8988T (cell line): Measurements from ENCODE around the gene OTOP1.
"Not testable (repeated sequence)": the region's sequence is repeated elsewhere in the genome, so short reads cannot be mapped to it uniquely, and the experiment has no call there.

Experiments
- DNase-seq: peaks from one replicate; pipeline ENCODE4 v3.0.0; 2011

OTOP1 gene

GRCh38 chr4:4226606-4227438, at the start of gene OTOP1:
TSS of gene OTOP1 (minus strand) at chr4:4226929. CDS start at chr4:4226864, 65 bp downstream.
- no peak for DNase-seq

GRCh38 chr4:4274226-4274625, 47.5 kb upstream of the OTOP1 start:
- DNase-seq: no peak

- DNase-seq: no peak
Measured at GRCh38 chr4:4271912-4272311, 45.2 kb upstream of the OTOP1 start.

- DNase-seq: no peak
Measured at GRCh38 chr4:4270529-4270928, 43.8 kb upstream of the OTOP1 start.

- DNase-seq: no peak
Measured at GRCh38 chr4:4269856-4270255, 43.1 kb upstream of the OTOP1 start.

- DNase-seq: no peak
Measured at GRCh38 chr4:4269331-4269731, 42.6 kb upstream of the OTOP1 start.

GRCh38 chr4:4268776-4269175, 42.0 kb upstream of the OTOP1 start:
- no peak for DNase-seq

GRCh38 chr4:4267981-4268380, 41.3 kb upstream of the OTOP1 start:
- DNase-seq: no peak

- DNase-seq: peak; percentile 67
Measured at GRCh38 chr4:4260185-4260751, 33.5 kb upstream of the OTOP1 start.

- no peak for DNase-seq
Measured at GRCh38 chr4:4259484-4260100, 32.9 kb upstream of the OTOP1 start.

- not testable (repeated sequence) for DNase-seq
Measured at GRCh38 chr4:4257705-4258104, 31.0 kb upstream of the OTOP1 start.

GRCh38 chr4:4256799-4257198, 30.1 kb upstream of the OTOP1 start:
- no peak for DNase-seq

GRCh38 chr4:4254666-4255065, 27.9 kb upstream of the OTOP1 start:
- DNase-seq: no peak

- no peak for DNase-seq
Measured at GRCh38 chr4:4254199-4254598, 27.5 kb upstream of the OTOP1 start.

GRCh38 chr4:4249866-4250265, 23.1 kb upstream of the OTOP1 start:
- no peak for DNase-seq

- not testable (repeated sequence) for DNase-seq
Measured at GRCh38 chr4:4249342-4249741, 22.6 kb upstream of the OTOP1 start.

- DNase-seq: no peak
Measured at GRCh38 chr4:4248885-4249203, 22.1 kb upstream of the OTOP1 start.

GRCh38 chr4:4248029-4248884, 21.5 kb upstream of the OTOP1 start, which contains the start of gene TMEM128:
TSS of gene TMEM128 (minus strand) at chr4:4248223. CDS start at chr4:4248202, 21 bp downstream.
- peak; percentile 88 for DNase-seq

- DNase-seq: no peak
Measured at GRCh38 chr4:4247696-4248028, 20.9 kb upstream of the OTOP1 start.

GRCh38 chr4:4245172-4245571, 18.4 kb upstream of the OTOP1 start:
- no peak for DNase-seq

- not testable (repeated sequence) for DNase-seq
Measured at GRCh38 chr4:4239551-4239950, 12.8 kb upstream of the OTOP1 start.

- no peak for DNase-seq
Measured at GRCh38 chr4:4233610-4234009, 6.9 kb upstream of the OTOP1 start.

- no peak for DNase-seq
Measured at GRCh38 chr4:4228356-4228668, 1.6 kb upstream of the OTOP1 start.
